Measurements from ENCODE around the gene ZNF646.

DNA sequence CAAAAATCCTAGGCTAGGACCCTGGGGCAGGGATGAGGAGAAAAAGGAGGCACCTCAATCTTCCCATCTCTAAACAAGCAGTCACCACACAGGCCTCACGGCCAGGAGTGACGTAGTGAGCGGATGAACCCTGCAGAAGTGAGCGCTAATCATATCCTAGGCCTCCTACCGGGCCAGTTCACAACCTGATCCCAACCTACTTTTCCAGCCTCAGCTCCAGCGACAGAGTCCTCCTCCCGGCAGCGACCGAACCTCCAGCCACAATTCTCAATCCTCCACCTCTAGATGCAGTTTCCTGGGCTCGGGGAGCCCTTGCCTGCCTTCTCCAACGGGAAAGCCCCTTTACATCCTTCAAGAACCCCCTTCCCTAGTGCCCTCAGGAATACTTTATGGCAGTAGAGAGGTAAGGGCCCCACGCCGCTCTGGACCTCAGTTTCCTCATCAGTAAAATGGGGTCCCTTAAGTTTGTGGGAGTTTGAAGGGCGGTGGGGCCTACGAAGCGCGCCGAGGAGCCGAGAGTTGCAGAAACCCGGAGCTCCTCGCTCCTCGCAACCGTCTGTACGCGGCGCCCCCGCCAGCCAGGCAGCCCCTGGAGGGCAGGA, 1.6 kb upstream of the ZNF646 start:
- no peak for TF ChIP-seq SIN3A (IDR thresholded peaks at IDR 0.05; ENCODE audit: borderline replicate concordance, insufficient read depth, low read depth, low read length)
- no peak for TF ChIP-seq TCF7L2 (IDR thresholded peaks at IDR 0.05; ENCODE audit: low read depth, low read length)
- TF ChIP-seq, protein P1, sequence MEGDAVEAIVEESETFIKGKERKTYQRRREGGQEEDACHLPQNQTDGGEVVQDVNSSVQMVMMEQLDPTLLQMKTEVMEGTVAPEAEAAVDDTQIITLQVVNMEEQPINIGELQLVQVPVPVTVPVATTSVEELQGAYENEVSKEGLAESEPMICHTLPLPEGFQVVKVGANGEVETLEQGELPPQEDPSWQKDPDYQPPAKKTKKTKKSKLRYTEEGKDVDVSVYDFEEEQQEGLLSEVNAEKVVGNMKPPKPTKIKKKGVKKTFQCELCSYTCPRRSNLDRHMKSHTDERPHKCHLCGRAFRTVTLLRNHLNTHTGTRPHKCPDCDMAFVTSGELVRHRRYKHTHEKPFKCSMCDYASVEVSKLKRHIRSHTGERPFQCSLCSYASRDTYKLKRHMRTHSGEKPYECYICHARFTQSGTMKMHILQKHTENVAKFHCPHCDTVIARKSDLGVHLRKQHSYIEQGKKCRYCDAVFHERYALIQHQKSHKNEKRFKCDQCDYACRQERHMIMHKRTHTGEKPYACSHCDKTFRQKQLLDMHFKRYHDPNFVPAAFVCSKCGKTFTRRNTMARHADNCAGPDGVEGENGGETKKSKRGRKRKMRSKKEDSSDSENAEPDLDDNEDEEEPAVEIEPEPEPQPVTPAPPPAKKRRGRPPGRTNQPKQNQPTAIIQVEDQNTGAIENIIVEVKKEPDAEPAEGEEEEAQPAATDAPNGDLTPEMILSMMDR (IDR thresholded peaks at IDR 0.05), result no peak
- TF ChIP-seq, protein P2, sequence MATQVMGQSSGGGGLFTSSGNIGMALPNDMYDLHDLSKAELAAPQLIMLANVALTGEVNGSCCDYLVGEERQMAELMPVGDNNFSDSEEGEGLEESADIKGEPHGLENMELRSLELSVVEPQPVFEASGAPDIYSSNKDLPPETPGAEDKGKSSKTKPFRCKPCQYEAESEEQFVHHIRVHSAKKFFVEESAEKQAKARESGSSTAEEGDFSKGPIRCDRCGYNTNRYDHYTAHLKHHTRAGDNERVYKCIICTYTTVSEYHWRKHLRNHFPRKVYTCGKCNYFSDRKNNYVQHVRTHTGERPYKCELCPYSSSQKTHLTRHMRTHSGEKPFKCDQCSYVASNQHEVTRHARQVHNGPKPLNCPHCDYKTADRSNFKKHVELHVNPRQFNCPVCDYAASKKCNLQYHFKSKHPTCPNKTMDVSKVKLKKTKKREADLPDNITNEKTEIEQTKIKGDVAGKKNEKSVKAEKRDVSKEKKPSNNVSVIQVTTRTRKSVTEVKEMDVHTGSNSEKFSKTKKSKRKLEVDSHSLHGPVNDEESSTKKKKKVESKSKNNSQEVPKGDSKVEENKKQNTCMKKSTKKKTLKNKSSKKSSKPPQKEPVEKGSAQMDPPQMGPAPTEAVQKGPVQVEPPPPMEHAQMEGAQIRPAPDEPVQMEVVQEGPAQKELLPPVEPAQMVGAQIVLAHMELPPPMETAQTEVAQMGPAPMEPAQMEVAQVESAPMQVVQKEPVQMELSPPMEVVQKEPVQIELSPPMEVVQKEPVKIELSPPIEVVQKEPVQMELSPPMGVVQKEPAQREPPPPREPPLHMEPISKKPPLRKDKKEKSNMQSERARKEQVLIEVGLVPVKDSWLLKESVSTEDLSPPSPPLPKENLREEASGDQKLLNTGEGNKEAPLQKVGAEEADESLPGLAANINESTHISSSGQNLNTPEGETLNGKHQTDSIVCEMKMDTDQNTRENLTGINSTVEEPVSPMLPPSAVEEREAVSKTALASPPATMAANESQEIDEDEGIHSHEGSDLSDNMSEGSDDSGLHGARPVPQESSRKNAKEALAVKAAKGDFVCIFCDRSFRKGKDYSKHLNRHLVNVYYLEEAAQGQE (IDR thresholded peaks at IDR 0.05; ENCODE audit: insufficient read depth in 1 of 2, low read depth in 2 of 2, low read length in 1 of 2), result no peak
- TF ChIP-seq POLR2AphosphoS5 (IDR thresholded peaks at IDR 0.05; ENCODE audit: low read depth, low read length), result no peak

Data from Panc1 (cell line).